CD4-positive, alpha-beta T cell (primary cell): ENCODE results near the gene FRMD5. TPM values are rescaled to one million over a fixed set of nuclear protein-coding genes. Genes with fewer than 3 reads are reported as not detected.

Source experiments
- ATAC-seq: fragments of 200-7000 bp; cut with Tn5 transposase; one replicate; pipeline ENCODE4 v1.10.0; 2022; ENCODE audit warnings: mild to moderate bottlenecking; ENCODE audit not compliant: poor library complexity
- CTCF ChIA-PET: fragments of 350-600 bp; sonication (Branson Sonifier 250); formaldehyde crosslinking; loops from one replicate; lab custom pipeline; 2021; ENCODE audit warnings: antibody characterized with exemption, inconsistent platforms; lab: Charles Lee
- POLR2A ChIA-PET: fragments of 350-600 bp; sonication (Branson Sonifier 250); formaldehyde crosslinking; loops from one replicate; lab custom pipeline; 2021; ENCODE audit warnings: antibody characterized with exemption, inconsistent platforms; lab: Charles Lee
- DNase-seq, 14 experiments: peaks; one replicate each; pipeline ENCODE4 v3.0.0-alpha.2; 2013 to 2020; ENCODE audit warnings: mixed read lengths in 2 of 14
- H3K27ac ChIP-seq, 2 donors: one replicate each; pipeline versions ENCODE4 v1.5.1 to v1.7.0; 2013; ENCODE audit warnings: low read length in 2 of 2, low read depth in 1 of 2, mild to moderate bottlenecking in 1 of 2
- H3K27me3 ChIP-seq, 2 experiments: 1 replicate in 1 of 2; 2 replicates in 1 of 2; pipeline versions ENCODE4 v1.6.1 to v1.7.0; 2013; ENCODE audit warnings: low read length in 2 of 2, control low read depth in 1 of 2, mild to moderate bottlenecking in 1 of 2, moderate library complexity in 1 of 2; ENCODE audit not compliant: insufficient read depth in 2 of 2, control insufficient read depth in 1 of 2
- H3K36me3 ChIP-seq: one replicate; pipeline ENCODE4 v1.6.1; 2013; ENCODE audit warnings: low read length, control low read depth; ENCODE audit not compliant: insufficient read depth
- H3K4me1 ChIP-seq: one replicate; pipeline ENCODE4 v1.6.1; 2013; ENCODE audit warnings: low read length, control low read depth; ENCODE audit not compliant: insufficient read depth
- H3K4me3 ChIP-seq: one replicate; pipeline ENCODE4 v1.5.1; 2013; ENCODE audit warnings: mild to moderate bottlenecking, low read length, moderate library complexity
- H3K9me3 ChIP-seq, 2 experiments: 1 replicate in 1 of 2; 2 replicates in 1 of 2; pipeline versions ENCODE4 v1.6.1 to v1.7.0; 2013; ENCODE audit warnings: low read length in 2 of 2, mild to moderate bottlenecking in 2 of 2, control low read depth in 1 of 2, moderate library complexity in 1 of 2; ENCODE audit not compliant: control insufficient read depth in 1 of 2, insufficient read depth in 1 of 2
- H3K27ac Mint-ChIP-seq: one replicate; pipeline ENCODE4 v1.8.0; 2020; ENCODE audit warnings: mixed read lengths
- H3K27me3 Mint-ChIP-seq: one replicate; pipeline ENCODE4 v1.8.0; 2021; ENCODE audit warnings: mixed read lengths
- H3K36me3 Mint-ChIP-seq: one replicate; pipeline ENCODE4 v1.8.0; 2021; ENCODE audit warnings: low read depth, mixed read lengths
- H3K4me1 Mint-ChIP-seq: one replicate; pipeline ENCODE4 v1.8.0; 2021; ENCODE audit warnings: low read depth, mixed read lengths
- H3K4me3 Mint-ChIP-seq: one replicate; pipeline ENCODE4 v1.8.0; 2020; ENCODE audit warnings: mild to moderate bottlenecking, mixed read lengths
- H3K9me3 Mint-ChIP-seq: one replicate; pipeline ENCODE4 v1.8.0; 2020; ENCODE audit warnings: mixed read lengths
- intact Hi-C, 2 experiments: fragments of 100-400 bp; cut with DNase I in 1 of 2; cut with micrococcal nuclease in 1 of 2; formaldehyde crosslinking; loops; one replicate each; pipeline versions ENCODE4 v1.15.1 to v1.9.0; 2023 to 2025; cut with DNase I, micrococcal nuclease
- total RNA-seq, 174 experiments: library from RNA in 2 of 174; stranded (reverse) in 2 of 174; gene quantifications; one replicate each; pipeline ENCODE4 v1.2.3 and lab custom pipeline; 2021 to 2026
- TF ChIP-seq, protein P1 (sequence below): fragments of 200-600 bp; IDR thresholded peaks from one replicate; pipeline ENCODE4 v1.8.0; 2022; ENCODE audit warnings: antibody characterized with exemption, mild to moderate bottlenecking

FRMD5 gene
- total RNA-seq, 2 experiments from 2014 or later, result not detected

DNA sequence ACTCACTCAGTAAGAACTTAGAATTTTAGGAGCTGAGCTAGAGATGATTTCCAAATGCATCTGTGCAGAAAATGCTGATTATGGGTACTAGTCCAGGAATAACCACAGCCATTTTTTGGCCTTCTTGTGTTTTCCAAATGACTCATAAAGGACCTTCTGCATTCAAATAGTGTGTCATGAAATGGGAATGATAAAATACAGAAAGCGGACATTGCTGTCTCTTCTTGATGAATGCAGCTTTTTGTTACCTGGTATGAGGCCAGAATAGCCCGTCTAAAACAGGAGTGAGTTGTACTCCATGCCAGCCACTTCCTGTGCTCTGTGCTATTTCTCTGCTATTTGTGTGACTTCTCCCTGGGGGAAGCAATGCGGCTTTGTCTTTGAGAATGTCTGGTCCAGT lies 20.5 kb upstream of the FRMD5 start:
- Histone ChIP-seq H3K36me3 (no peaks in the 10 kb centered on the region), H3K27ac (no peak overlapping the region), H3K4me3 (no peak overlapping the region), H3K27me3 (peaks cover 2 to 6% of the 10 kb centered on the region in 2 experiments), H3K4me1 (no peaks in the 10 kb centered on the region), H3K9me3 (no peaks in the 10 kb centered on the region)
- intact Hi-C loops, result loop anchor here in 1 of 2 experiments (5.0 kb wide), 1 partner anchor 313 kb away; no protein-coding TSS in a partner anchor
- DNase-seq (no peak), ATAC-seq (no peak)
- TF ChIP-seq, protein P1, sequence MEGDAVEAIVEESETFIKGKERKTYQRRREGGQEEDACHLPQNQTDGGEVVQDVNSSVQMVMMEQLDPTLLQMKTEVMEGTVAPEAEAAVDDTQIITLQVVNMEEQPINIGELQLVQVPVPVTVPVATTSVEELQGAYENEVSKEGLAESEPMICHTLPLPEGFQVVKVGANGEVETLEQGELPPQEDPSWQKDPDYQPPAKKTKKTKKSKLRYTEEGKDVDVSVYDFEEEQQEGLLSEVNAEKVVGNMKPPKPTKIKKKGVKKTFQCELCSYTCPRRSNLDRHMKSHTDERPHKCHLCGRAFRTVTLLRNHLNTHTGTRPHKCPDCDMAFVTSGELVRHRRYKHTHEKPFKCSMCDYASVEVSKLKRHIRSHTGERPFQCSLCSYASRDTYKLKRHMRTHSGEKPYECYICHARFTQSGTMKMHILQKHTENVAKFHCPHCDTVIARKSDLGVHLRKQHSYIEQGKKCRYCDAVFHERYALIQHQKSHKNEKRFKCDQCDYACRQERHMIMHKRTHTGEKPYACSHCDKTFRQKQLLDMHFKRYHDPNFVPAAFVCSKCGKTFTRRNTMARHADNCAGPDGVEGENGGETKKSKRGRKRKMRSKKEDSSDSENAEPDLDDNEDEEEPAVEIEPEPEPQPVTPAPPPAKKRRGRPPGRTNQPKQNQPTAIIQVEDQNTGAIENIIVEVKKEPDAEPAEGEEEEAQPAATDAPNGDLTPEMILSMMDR, result no peak
- H3K27ac Mint-ChIP-seq, result no peak overlapping the region
- no peaks in the 10 kb centered on the region for H3K4me1 Mint-ChIP-seq
- no peak overlapping the region for H3K4me3 Mint-ChIP-seq
- no peaks in the 10 kb centered on the region for H3K36me3 Mint-ChIP-seq
- ChIA-PET CTCF (interaction anchor here (0.6 kb wide), 1 partner anchor 296 kb away, joined by 3 read pairs; no protein-coding TSS in a partner anchor), POLR2A (no interaction called here)
- H3K27me3 Mint-ChIP-seq, result peaks cover 40% of the 10 kb centered on the region
- H3K9me3 Mint-ChIP-seq, result no peaks in the 10 kb centered on the region

GRCh38 chr15:44208956-44209355 lies 13.9 kb upstream of the FRMD5 start:
- ChIA-PET POLR2A (no interaction called here), CTCF (no interaction called here)
- Mint-ChIP-seq H3K27ac (no peak overlapping the region), H3K4me3 (no peak overlapping the region), H3K9me3 (no peaks in the 10 kb centered on the region), H3K4me1 (no peaks in the 10 kb centered on the region), H3K36me3 (no peaks in the 10 kb centered on the region), H3K27me3 (peaks cover 27% of the 10 kb centered on the region)
- TF ChIP-seq, protein P1, result no peak
- DNase-seq, result no peak
- ATAC-seq, result no peak
- no peaks in the 10 kb centered on the region for H3K36me3 ChIP-seq
- no peaks in the 10 kb centered on the region for H3K9me3 ChIP-seq
- no peak overlapping the region for H3K27ac ChIP-seq
- intact Hi-C loops, result no loop called here
- H3K27me3 ChIP-seq, result peaks cover 4 to 15% of the 10 kb centered on the region in 2 experiments
- H3K4me3 ChIP-seq, result no peak overlapping the region
- H3K4me1 ChIP-seq, result no peaks in the 10 kb centered on the region

DNA sequence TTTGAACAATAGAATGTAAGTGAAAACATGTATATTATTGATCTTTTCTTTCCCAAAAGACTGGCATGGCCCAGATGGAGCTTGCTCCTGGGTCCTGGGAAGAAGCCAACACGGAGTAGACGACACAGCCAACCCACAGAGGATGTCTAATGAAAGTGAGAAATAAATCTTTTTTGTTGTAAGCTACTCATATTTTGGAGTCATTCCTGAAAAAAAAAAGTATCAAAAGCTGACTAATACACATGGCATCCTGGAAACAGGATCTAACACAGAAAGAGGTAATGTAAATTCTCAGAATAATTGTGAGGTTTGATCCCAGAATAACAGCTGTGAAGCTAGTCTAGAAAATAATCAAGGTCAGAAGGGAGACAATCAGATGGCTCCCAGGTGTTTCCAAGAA lies 12.6 kb upstream of the FRMD5 start:
- H3K27ac Mint-ChIP-seq, result no peak overlapping the region
- CTCF ChIA-PET, result interaction anchor here (0.7 kb wide), 1 partner anchor 391 kb away, joined by 4 read pairs; no protein-coding TSS in a partner anchor
- DNase-seq (no peak), ATAC-seq (no peak)
- Histone ChIP-seq H3K36me3 (no peaks in the 10 kb centered on the region), H3K9me3 (no peaks in the 10 kb centered on the region), H3K27ac (no peak overlapping the region), H3K27me3 (peaks cover 4 to 23% of the 10 kb centered on the region in 2 experiments), H3K4me1 (no peaks in the 10 kb centered on the region), H3K4me3 (no peak overlapping the region)
- TF ChIP-seq, protein P1, result no peak
- intact Hi-C loops, result no loop called here
- H3K36me3 Mint-ChIP-seq, result no peaks in the 10 kb centered on the region
- no peaks in the 10 kb centered on the region for H3K9me3 Mint-ChIP-seq
- H3K4me3 Mint-ChIP-seq, result no peak overlapping the region
- POLR2A ChIA-PET, result no interaction called here
- no peaks in the 10 kb centered on the region for H3K4me1 Mint-ChIP-seq
- H3K27me3 Mint-ChIP-seq, result peaks cover 20% of the 10 kb centered on the region
